Activated CD8-positive, alpha-beta memory T cell treated with anti-CD3 and anti-CD28 coated beads for 1 hour (primary cell): Measurements from ENCODE around the gene EML3.
"Not testable (repeated sequence)": the region's sequence is repeated elsewhere in the genome, so short reads cannot be mapped to it uniquely, and the experiment has no call there.

Experiments
- DNase-seq, 2 donors: peaks; one replicate each; pipeline ENCODE4 v3.0.0-alpha.2; 2020; ENCODE audit warnings: low read depth in 1 of 2; ENCODE audit errors: extremely low read depth in 1 of 2

Gene EML3

DNA sequence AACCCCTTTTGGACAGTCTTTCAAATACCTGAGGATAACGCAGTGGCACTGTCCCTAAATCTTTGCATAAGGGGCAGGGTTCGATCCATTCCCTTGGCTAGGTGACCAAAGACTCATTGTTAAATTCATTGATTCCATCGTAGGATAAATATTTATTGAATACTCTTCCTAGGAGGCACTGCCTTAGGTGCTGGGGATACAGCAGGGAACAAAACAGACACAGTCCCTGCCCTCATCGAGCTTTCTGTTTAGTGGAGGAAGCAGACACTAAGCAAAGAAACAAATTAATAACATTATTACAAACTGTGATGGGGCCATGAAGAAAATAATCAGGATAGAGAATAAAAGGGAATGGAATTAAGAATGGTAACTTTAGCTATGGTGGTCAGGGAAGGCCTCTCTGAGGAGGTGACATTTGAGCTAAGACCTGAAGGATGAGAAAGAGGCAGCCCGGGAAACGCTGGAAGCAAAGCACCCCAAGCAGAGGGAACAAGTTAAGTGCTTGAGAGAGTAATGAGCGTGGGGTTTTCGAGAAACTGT is 8.5 kb upstream of the EML3 start:
- no peak for DNase-seq

DNA sequence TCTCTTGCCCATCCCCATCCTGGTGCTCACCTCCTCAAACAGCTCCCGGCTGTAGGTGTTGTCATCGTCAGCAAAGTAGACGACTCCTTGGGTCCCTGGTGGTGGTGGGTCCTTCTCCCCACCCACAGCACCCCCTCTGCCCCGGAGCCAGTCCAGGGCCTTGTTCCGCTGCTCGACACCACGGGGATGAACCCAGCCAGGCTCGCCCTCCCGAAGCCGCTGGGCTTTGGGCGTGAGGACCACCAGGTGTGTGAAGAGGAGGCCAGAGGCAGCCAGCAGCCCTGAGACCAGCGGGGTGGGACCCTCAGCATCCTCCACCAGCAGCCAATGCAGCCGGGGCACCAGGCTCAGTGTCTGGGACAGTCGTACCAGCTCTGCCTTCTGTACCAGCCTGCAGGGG is 4.4 kb upstream of the EML3 start:
- DNase-seq: not testable (repeated sequence)

DNA sequence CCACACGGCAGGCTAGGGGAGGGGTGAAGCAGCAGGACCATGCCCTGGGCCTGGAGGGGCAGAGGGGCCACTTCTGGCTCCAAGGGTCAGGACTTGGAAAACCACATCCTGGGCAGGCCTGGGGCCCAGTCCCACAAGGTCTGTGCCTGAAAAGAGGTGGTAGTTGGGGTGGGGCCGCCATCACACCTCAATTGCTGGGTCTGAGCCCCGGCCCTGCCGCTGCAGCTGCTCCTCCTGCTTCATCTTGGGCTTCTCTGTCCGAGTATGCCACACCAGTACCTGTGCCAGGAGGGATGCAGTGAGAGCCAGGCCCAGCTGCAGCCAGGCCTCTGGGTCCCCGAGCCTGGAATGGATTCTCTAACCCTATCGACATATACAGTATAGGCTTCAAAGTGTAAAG is 2.9 kb upstream of the EML3 start:
- DNase-seq: no peak

DNA sequence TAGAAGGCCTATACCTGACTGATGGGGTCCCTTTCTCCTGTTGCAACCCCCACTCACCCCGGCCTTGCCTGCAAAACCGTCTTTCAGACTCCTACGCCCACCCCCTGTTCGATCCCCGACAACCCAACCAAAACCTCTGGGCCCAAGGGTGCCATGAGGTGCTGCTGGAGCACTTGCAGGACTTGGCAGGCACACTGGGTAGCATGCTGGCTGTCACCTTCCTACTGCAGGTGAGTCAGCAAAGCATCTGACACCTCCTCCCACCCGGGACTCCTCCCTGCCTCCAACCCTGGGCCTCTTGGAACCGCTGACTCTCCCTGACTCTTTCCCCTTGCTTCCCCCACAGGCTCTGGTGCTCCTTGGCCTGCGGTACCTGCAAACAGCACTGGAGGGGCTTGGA is 1.7 kb upstream of the EML3 start:
- no peak for DNase-seq

DNA sequence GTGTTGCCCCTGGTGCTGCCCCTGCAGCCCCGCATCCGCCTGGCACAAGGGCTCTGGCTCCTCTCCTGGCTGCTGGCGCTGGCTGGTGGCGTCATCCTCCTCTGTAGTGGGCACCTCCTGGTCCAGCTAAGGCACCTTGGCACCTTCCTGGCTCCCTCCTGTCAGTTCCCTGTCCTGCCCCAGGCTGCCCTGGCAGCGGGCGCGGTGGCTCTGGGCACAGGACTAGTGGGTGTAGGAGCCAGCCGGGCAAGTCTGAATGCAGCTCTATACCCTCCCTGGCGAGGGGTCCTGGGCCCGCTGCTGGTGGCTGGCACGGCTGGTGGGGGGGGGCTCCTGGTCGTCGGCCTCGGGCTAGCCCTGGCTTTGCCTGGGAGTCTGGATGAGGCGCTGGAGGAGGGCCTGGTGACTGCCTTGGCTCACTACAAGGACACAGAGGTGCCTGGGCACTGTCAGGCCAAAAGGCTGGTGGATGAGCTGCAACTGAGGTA is 760 bp upstream of the EML3 start:
- no peak for DNase-seq

DNA sequence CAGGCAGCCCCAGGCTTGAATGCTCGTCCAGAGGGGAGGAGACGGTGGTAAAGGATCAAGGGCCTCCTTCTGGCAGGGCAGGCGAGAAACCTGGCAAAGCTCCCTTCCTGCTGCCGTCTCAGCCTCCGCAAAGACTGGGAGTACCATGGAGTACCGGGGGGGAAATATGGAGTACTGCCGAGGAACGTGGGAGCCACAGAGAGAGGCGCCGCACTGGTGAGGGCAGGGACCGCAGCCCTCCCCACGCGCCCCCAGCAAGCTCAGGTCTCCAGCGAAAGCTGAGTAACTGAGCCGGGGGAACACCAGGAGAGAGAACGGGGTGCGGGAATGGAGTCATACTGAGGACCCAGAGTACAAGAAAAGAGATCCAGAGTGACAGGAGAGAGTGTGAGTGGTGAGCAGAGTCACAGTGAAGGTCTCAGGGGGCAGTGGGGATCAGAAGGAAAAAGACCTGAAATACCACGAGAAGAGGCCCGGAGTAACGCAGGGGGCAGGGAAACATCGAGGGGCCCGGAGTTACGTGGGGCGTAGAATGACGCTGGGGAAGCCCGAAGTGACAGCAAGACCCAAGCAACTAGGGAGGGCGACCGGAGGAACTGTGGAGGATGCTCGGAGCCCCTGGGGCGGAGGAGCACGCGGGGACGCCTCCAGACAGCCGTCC is 740 bp downstream of the EML3 start:
- no peak for DNase-seq

DNA sequence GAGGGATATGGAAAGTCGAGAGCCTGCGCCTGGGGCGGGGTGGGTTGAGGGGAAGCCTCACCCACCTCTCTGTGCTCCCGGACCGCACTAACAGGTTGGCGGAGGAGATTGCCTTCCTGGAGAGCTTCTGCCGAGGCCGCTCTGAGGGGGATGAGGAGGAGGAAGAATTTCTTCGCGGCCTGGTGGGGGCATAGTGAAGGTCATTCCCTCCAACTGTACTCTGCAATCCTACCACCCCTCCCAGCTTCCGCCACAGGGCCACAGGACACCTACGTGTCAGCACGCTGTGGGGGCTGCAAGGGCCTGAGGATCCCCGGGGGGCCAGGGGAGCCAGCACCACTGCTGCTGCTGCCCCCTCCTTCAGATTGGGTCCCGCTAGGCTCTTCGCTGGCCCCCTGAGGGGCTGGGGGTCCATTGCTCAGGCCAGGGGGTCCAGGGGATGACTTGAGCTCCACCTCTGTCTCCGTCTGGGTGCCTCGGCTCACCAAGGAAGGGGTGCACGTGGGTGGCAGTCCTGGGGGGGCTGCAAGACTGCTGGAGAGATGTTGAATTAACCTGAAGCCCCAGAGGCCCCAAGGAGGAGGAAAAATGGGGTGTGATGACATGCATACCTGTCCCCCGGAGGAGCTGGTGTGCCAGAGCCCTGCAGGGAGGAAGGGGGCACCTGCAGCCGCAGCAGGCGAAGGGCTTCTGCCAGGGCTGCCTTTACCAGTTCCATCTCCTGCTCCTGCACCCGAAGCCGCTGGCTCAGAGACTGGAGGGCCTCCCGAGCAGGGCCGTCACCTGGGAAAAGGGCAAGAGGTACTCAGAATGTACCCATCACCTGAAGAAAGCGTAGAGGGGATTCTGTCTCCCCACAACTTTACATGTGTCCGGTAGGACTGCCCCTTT is 1.5 kb downstream of the EML3 start:
- no peak for DNase-seq

DNA sequence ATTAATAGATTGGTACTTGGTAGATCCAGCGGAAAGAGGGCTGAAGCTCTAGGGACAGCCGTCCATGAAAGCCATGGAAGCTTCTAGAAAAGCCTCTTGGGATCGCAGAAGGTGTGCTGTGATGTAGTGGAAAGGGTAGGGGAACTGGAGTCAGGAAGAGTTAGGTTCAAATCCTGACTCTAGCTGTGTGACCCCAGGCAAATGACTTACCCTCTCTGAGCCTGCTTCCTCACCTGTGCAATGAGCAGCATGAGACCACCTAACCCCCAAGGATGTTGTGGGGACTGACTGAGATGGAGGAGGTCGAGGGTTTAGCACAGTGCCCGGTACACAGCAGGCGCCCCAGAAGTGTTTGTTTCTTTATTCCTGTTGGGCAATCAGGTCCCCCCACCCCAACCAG is 2.2 kb downstream of the EML3 start:
- DNase-seq: no peak

DNA sequence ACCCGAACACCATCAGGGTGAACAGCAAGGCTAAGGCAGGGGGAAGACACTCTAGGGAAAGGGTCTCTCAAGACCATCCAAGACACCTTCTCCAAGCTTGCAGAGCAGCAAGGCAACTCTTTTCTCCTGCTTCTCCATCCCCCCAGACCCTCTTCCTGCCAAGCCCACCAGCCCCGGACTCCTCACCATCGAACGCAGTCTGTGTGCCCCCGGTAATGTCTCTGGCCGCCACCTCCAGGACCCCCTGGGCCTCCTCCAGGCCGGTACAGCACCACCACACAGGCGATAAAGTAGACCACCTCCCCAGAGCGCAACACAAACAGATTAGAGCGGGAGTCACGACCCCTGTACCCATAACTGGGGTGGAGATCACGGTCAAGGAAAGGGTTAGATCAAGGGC is 3.8 kb downstream of the EML3 start:
- DNase-seq: no peak

DNA sequence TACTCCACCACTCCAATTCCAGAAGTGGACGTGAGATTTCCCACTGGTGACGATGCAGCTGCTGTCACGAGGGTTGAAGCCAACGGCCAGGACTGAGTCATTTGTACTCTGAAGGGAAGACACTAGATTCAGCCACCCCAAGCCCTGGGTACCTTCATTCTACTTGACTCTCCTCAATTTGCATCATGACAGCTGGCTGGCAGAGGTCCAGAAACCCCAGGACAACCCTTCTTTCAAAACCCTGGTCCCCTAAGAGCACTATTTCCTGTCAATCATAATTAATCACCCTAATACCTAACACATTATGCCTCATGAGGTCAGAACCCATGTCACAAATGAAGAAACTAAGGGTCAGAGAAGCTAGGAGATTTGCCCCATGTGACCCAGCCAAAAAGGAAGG is 4.9 kb downstream of the EML3 start:
- DNase-seq: no peak

DNA sequence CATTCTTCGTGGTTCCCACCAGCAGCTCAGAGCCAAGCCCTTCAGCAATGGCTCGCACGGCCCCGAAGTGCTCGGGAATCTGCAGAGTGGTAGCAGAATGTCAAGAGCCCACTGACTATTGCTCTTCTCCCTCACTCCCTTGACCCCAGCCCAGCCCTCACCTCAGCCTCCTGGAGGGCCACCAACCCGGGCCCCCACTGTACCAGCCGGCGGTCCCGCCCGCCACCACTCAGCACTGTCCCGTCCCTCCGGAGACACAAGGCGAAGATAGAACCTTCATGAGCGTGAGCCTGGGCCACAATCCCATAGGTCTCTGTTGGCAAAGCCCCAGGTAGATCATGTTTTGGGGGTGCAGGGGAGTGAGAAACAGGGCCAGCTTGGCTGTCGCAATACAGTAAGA is 6.7 kb downstream of the EML3 start:
- no peak for DNase-seq

DNA sequence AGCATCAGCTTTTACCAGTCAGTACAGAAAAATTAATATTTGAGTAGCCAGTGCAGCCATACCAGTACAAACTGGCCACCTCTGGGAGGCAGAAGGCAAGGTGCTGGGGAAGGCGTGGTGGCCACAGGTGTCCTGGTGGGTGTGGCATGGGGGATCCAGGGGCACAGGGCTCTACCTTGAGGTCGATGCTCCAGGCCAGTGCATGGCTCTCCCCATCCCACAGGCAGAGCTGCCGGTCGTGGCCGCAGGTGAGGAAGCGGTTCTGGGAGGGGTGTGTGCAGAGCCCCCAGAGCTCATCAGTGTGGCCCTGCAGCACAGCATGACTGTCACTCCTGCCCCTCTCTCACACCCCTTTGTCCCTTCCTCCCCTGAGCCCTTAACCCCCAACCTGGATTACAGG is 7.1 kb downstream of the EML3 start:
- no peak for DNase-seq

DNA sequence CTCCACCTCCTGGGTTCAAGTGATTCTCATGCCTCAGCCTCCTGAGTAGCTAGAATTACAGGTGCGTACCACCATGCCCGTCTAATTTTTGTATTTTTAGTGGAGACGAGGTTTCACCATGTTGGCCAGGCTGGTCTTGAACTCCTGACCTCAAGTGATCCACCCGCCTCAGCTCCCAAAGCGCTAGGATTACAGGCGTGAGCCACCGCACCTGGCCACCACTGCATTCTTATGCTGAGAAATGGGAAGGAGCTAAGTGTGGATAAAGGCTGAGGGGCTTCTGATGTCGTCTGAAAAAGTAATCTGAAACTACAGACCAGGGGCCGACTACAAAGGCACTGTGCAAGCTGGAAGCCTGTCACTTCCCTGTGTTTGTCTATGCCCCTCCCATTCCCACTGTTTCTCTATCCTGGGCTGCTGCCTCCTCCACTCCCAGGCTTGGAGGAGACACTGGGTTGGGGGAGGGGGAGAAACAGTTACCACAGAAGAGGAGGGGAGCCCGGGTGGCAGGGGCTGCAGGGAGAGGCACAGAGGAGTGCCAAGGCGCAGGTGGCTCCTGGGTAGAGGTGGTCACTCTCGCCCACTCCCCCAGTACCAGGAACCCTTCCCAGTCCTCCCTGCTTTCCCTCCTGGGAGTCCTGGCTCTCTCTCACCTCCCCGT is 8.0 kb downstream of the EML3 start:
- no peak for DNase-seq

DNA sequence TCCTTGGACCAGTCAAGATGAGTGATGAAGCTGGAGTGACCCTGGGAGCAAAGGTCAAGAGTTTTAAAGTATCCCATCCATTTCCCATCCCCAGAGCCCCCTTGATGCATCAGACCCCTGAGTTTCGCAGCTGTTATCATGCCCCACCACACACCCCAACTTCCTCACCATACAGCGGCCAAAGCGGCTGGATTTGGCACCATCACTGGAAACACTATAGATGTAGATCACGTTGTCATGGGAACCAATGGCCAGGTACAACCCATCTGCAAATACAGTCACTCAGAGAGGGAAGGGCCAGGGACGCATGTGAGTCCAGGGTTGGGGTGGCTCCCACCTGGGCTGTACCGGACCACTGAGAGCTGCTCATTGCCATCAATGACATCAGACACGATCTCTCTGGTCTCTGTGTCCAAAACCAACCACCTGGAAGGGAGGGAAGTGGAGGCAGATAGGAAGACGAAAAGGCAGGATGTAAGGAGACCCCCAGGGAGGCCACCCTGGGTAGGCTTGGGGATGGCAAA is 8.7 kb downstream of the EML3 start:
- DNase-seq: no peak

DNA sequence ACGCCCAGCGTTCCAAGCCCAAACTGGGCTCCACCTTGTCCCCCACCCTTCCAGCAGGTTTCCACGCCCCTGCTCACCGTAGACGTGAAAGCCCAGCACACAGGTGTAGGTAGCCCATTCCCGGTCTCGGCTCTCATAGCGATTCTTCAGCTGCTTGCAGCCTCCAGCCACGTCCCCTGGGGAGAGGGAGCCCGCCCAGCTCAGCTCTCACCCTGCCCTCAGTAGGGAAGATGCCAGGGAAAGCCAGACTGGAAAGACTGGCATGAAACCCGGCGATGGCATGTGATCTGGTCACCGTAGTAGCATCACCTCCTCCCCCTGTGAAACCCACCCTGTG is 9.5 kb downstream of the EML3 start:
- no peak for DNase-seq

DNA sequence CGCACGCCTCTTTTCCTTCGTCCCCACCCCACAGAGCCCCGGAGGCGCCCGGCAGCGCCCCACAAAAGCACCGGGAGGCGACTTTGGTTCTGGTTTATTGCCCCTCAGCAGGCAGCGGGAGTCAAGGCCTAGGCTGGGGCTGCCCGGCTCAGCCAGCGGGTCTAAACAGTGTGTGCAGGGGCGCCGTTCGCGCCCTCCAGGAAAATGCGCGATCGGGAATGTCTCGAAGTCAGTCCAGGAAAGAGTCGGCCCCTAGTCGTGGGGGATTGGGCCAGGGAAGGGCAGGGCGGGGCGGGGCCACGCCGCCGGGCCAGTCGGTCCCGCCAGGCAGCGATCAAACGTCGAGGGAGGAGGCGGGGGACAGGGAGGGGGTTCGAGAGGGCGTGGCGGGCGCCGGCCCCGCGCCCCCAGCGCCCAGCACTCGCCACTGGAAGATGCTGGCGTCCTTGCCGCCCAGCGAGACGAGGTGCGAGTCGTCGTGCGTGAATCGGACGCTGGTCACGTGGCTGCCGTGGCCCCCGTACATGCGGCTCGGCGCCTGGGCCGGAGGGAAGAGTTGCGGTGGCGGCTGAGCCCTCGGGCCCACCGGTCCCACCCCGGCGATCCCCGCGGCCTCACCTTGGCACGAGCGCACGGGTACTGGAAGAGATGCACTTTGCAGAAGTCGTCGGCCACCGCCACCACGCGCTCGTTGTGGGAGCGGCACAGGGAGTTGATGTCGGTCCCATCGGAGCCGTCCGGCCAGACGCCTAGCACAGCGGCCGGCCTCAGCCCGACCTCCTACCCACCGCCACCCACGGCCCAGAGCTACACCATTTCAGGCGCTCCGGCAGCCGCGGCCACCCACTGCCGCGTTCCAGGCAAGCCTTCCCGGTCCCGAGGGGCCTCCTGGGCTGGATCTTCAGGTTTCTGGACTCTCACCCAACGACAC is 10.2 kb downstream of the EML3 start:
- DNase-seq: no peak

DNA sequence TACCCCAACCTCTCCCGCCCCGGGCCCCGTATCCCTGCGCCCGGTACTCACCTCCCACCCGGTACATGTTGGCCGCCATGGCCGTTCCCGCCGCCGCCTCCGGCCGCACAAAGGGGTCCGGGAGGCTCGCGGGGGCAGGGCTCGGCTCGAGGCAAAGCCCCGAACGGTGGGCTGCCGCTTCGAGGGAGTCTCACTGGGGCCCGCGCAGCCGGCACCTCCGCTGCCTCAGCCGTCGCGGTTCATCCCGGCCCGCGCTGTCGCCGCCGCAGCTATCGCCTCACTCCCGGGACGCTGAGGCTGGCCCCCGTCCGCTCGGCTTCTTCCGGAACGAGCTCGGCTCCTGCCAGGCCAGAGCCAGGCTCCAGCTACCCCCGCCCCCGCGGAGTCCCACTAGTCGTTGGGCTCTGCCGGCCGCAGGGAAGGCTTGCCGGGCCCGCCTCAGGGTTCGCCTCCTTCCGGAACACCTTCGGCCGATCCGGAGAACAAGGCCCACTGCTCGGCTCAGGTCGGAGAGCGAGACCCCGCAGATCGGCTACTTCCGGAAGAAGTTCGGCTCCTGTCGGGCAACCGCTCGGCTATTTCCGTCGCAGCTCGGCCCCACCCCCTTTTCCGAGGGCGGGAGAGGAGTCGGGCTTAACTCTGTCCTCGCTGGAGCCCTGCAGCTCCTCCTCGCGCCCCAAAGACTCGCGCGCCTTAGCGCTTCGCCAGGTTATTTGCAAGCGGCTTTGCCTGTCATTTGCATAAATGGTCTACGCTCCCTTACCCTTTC is 11.0 kb downstream of the EML3 start, which contains the start of gene MTA2:
Gene MTA2, minus strand, starts transcription at position 494 of the 769 bp plus-strand sequence. Its CDS starts 415 bp downstream, at position 79.
- DNase-seq: peak; percentile 98

DNA sequence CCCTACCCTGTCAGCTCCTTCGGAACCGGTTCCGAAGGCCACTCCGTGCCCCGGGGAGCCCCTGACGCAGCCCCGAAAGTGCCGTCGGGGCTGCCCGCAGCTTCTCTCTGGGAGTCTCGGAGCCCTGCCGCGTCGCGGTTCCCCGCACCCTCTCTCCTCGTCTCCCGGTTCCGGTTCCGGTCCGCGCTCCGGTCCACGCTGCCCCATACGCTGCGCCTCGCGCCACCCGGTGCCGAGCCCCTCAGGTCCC is 11.5 kb downstream of the EML3 start:
- DNase-seq: no peak

DNA sequence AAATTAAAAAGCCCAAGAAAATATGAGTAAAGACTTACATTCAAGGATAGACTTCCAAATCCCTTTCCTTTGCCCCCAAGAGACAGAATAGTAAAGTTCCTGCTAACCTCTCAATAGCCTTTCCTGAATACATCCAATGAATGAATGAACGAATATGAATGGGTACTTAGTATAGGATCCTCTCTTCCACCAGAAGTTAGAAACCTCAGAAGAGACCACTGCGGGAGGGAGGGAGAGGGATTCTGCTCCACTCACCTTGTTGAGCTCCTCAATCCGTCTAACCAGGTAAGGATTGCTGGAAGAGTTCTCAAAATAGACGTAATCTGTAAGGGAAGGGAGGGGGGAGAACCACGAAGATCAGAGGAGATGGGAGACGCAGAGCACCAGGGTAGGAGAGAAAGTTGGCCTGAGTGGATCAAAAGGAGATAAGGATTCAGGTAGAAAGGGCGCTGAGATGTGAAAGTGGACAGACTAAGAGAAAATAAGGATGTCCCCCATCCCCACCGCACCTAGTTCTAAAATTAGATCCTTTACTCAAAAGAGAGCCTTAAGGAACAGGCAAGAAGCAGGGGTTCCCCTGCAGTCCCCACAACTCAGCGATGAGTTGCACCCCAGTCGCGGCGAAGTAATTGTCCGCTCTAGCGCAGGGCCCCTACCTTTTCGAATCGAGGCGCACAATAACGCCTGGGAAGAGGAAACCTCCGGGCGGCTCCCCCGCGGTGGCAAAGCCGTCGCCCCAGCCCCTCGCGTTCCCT is 12.0 kb downstream of the EML3 start:
- no peak for DNase-seq
